ENCODE data around the gene TRIM44. TPM values are rescaled to one million over a fixed set of nuclear protein-coding genes. Genes with fewer than 3 reads are reported as not detected.
"Not testable (repeated sequence)": the region's sequence is repeated elsewhere in the genome, so short reads cannot be mapped to it uniquely, and the experiment has no call there.

The TRIM44 gene
- total RNA-seq, 1 donor, result 42.1 TPM

DNA sequence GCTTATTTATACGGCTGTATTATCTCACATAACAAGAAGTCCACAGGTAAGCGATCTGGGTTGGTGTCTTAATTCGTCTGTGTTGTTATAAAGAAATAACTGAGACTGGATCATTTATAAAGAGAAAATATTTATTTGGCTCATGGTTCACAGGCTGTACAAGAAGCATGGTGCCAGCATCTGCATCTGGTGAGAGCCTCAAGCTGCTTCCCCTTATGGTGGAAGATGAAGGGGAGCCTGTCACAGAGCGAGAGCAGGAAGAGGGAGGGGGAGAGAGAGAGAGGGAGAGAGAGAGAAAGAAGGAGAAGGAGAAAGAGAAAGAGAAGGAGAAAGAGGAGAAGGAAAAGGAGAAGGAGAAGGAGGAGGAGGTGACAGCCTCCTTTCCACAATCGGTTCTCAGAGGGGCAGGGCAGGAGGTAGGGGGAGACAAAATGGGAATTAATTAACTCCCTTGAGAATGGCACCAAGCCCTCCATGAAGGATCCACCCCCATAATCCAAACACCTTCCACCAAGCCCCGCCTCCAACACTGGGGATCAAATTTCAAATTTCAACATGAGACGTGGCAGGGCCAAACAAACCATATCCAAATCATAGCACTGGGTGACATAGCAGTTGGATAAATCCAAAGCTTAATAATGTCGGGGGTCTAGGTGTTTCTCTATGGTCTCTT lies 15.0 kb upstream of the TRIM44 start:
- DNase-seq (ENCODE audit: low read depth), result no peak
- TF ChIP-seq, protein P1, sequence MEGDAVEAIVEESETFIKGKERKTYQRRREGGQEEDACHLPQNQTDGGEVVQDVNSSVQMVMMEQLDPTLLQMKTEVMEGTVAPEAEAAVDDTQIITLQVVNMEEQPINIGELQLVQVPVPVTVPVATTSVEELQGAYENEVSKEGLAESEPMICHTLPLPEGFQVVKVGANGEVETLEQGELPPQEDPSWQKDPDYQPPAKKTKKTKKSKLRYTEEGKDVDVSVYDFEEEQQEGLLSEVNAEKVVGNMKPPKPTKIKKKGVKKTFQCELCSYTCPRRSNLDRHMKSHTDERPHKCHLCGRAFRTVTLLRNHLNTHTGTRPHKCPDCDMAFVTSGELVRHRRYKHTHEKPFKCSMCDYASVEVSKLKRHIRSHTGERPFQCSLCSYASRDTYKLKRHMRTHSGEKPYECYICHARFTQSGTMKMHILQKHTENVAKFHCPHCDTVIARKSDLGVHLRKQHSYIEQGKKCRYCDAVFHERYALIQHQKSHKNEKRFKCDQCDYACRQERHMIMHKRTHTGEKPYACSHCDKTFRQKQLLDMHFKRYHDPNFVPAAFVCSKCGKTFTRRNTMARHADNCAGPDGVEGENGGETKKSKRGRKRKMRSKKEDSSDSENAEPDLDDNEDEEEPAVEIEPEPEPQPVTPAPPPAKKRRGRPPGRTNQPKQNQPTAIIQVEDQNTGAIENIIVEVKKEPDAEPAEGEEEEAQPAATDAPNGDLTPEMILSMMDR (IDR thresholded peaks at IDR 0.05; ENCODE audit: insufficient read depth, low read length), result no peak

DNA sequence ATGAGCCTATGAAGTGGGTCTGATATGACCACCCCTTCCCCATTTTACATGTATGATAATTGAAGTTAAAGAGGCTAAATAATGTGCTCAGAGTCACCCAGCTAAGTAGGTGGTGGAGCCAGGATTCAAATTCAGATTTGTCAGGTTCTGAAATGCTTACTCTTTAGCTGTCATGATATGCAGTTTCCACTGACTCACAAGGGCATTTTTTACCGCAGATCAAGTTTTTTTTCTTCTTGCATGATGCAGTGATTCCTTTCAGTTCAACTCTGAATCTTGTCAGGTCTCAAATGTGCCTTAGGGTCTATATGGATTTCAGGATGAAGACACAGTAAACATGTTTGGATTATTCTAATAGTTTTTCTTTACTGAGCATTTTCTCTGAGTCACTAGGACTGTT lies 12.6 kb upstream of the TRIM44 start:
- TF ChIP-seq, protein P1 (IDR thresholded peaks at IDR 0.05; ENCODE audit: insufficient read depth, low read length), result no peak
- H3K4me3 ChIP-seq (ENCODE audit: low read depth, low read length), result no peak overlapping the region
- DNase-seq (ENCODE audit: low read depth), result peak; percentile 58

More for the DNA sequence above, 15.0 kb upstream of the TRIM44 start:
- no peak overlapping the region for H3K4me3 ChIP-seq (ENCODE audit: low read depth, low read length)

DNA sequence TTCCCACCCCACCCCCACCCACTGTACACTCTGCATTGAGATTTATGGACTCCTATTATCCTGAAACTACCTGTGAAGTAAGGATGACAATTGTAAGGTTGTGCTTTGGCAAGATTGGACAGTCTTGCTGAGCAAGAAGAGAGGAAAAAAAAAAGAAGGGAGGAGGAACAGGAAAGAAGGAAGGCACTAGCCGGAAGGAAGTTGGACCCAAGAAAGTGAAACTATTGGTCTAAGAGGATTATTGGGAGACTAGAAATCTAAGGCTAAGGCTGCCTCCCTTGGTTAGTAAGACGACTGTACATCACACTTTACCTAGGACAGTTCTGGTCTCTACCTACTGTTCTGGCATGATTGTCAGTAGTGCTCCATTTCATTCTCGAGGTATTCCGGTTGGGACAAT lies 12.1 kb upstream of the TRIM44 start:
- TF ChIP-seq, protein P1 (IDR thresholded peaks at IDR 0.05; ENCODE audit: insufficient read depth, low read length), result no peak
- H3K4me3 ChIP-seq (ENCODE audit: low read depth, low read length), result no peak overlapping the region

DNA sequence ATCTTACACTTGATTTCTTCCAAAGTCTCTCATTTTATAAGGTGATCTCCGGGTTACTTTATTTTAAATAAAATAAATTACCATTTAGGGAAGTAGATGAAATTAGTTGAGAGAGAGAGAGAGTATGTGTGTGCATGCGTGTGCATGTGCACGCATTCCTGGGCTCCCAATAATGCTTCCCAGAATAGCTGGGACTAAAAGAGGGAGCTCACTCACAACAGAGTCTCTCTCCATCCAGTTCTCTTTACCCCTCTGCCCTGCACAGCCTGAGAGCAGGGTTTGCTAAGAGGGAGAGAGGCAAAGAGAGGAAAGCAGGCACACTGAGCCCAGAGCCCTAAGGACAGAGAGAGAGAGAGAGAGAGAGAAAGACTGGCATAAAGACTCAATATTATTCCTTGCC lies 11.3 kb upstream of the TRIM44 start:
- no peak for DNase-seq (ENCODE audit: low read depth)
- TF ChIP-seq, protein P1 (IDR thresholded peaks at IDR 0.05; ENCODE audit: insufficient read depth, low read length), result no peak
- no peak overlapping the region for H3K4me3 ChIP-seq (ENCODE audit: low read depth, low read length)

More for the DNA sequence above, 12.1 kb upstream of the TRIM44 start:
- DNase-seq (ENCODE audit: low read depth), result no peak

DNA sequence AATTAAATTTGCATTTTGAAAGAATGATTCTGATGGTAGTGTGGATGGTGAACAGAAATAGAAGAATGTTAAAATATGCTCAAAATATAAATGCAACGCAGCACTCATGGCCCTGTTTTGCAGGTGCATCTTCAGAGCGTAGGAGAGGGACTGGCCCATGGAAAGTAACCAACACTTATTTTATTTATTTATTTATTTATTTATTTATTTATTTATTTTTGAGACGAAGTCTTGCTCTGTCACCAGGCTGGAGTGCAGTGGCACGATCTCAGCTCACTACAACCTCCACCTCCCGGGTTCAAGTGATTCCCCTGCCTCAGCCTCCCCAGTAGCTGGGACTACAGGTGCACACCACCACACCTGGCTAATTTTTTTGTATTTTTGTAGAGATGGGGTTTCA lies 9.8 kb upstream of the TRIM44 start:
- H3K4me3 ChIP-seq (ENCODE audit: low read depth, low read length); DNase-seq (ENCODE audit: low read depth): not testable (repeated sequence)

DNA sequence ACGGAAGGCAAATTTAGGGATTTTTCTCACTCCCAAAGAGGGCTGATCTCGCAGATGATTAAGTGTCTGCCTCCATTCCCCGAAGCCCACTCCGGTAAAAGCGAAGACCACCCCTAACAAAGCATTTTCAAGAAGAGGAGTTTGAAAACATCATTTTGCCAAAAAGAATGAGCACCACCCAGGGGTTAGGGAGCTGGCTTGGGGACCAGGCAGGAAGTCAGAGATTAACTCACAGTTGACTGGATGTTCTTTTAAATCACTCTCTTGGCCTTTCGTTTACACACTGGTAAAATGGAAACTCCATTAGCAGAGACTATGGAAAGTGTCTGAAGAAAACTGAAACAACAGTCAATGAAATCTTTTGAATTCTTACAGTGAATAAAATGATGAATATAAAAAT lies 7.9 kb upstream of the TRIM44 start:
- no peak for DNase-seq (ENCODE audit: low read depth)
- no peak overlapping the region for H3K4me3 ChIP-seq (ENCODE audit: low read depth, low read length)
- TF ChIP-seq, protein P1 (IDR thresholded peaks at IDR 0.05; ENCODE audit: insufficient read depth, low read length), result no peak

DNA sequence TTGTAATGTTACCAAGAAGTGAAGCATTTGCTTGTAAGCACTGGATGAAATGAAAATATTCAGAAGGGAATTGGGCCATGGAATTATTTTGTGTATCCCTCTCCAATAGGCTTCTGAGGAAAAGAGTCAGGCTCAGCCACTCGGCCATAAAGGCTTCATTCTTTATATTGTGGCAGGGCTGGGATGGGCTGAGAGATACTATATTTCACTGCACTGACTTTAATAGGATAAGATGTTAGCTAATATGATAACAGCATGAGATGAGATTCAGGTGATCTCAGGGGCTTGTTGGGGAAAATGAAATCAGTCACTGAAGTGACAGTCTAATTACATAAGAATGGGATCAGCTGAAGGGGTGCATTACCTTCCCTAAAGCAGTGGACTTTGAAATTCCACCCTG lies 7.3 kb upstream of the TRIM44 start:
- TF ChIP-seq, protein P1 (IDR thresholded peaks at IDR 0.05; ENCODE audit: insufficient read depth, low read length), result no peak
- H3K4me3 ChIP-seq (ENCODE audit: low read depth, low read length), result no peak overlapping the region
- no peak for DNase-seq (ENCODE audit: low read depth)

Measured in fibroblast of the aortic adventitia (primary cell).